Gastrocnemius medialis (tissue), 4 donors: ENCODE results near the gene SH3RF1. TPM values are rescaled to one million over a fixed set of nuclear protein-coding genes. Genes with fewer than 3 reads are reported as not detected.

Experiments
- ATAC-seq, 2 donors: fragments of 150-250 bp; one replicate each; pipeline ENCODE4 v1.9.1; 2016
- DNase-seq, 2 donors: peaks; one replicate each; pipeline ENCODE4 v3.0.0-alpha.2; 2019
- H3K27ac ChIP-seq, 4 donors: fragments of 200-600 bp; sonication (generic); 1 replicate in 1 of 4; 2 replicates in 3 of 4; pipeline ENCODE4 v1.5.1; 2016 to 2018; ENCODE audit warnings: mild to moderate bottlenecking in 2 of 4, moderate library complexity in 1 of 4
- H3K27me3 ChIP-seq, 3 donors: fragments of 200-600 bp; sonication (generic) in 2 of 3; 1 replicate in 1 of 3; 2 replicates in 2 of 3; pipeline versions ENCODE4 v1.5.1 to v1.6.0; 2016 to 2019; ENCODE audit warnings: mild to moderate bottlenecking in 1 of 3, moderate library complexity in 1 of 3
- H3K36me3 ChIP-seq, 2 donors: fragments of 200-600 bp; sonication (generic) in 1 of 2; one replicate each; pipeline ENCODE4 v1.5.1; 2017 to 2018
- H3K4me1 ChIP-seq, 2 donors: fragments of 200-600 bp; sonication (generic) in 1 of 2; one replicate each; pipeline ENCODE4 v1.5.1; 2016 to 2017; ENCODE audit warnings: mild to moderate bottlenecking in 2 of 2
- H3K4me3 ChIP-seq, 4 donors: fragments of 200-600 bp; sonication (generic) in 3 of 4; 1 replicate in 1 of 4; 2 replicates in 3 of 4; pipeline ENCODE4 v1.5.1; 2016 to 2019; ENCODE audit warnings: mild to moderate bottlenecking in 2 of 4
- H3K9me3 ChIP-seq, 3 donors: fragments of 200-600 bp; sonication (generic) in 2 of 3; 1 replicate in 1 of 3; 2 replicates in 2 of 3; pipeline ENCODE4 v1.5.1; 2016 to 2019
- POLR2A ChIP-seq, 2 donors: fragments of 450-650 bp; IDR thresholded peaks; one replicate each; pipeline ENCODE4 v1.6.1; 2017; ENCODE audit warnings: antibody characterized with exemption in 2 of 2, mild to moderate bottlenecking in 2 of 2, moderate library complexity in 2 of 2
- in situ Hi-C, 4 donors: fragments of 200-750 bp; cut with MboI; loops; one replicate each; pipeline versions ENCODE4 v1.15.0 to v1.8.0; 2017; ENCODE audit warnings: low sequenced_read_pairs in 4 of 4
- intact Hi-C: fragments of 100-400 bp; cut with DNase I; formaldehyde crosslinking; loops from one replicate; pipeline ENCODE4 v1.15.1; 2023; ENCODE audit warnings: low total_unique reads
- total RNA-seq, 4 donors: library from RNA; depleted of rRNA; stranded (reverse); fragments of >200 nt; gene quantifications; one replicate each; pipeline versions ENCODE4 v1.1.0 to v1.2.3, GENCODE V29; 2016
- TF ChIP-seq, protein P1 (sequence below), 5 experiments: fragments of 450-650 bp in 3 of 5; fragments of 200-600 bp in 2 of 5; sonication (generic) in 2 of 5; IDR thresholded peaks in 4 of 5; conservative IDR thresholded peaks in 1 of 5; 1 replicate in 4 of 5; 2 replicates in 1 of 5; pipeline ENCODE4 v1.5.1; 2016 to 2019; ENCODE audit warnings: antibody characterized with exemption in 5 of 5, mild to moderate bottlenecking in 3 of 5, moderate library complexity in 3 of 5

Gene SH3RF1
- total RNA-seq, 4 donors from 2014 or later, result 12.6 to 27.0 (median 13.4) TPM

GRCh38 chr4:169048868-169049414 is 221.8 kb downstream of the SH3RF1 start:
- Histone ChIP-seq H3K27ac (peak overlapping the region in 3 of 4 donors; percentile 78 to 88 (median 85)), H3K9me3 (no peaks in the 10 kb centered on the region), H3K27me3 (no peaks in the 10 kb centered on the region), H3K36me3 (no peaks in the 10 kb centered on the region), H3K4me3 (no peak overlapping the region), H3K4me1 (peaks cover 13 to 32% of the 10 kb centered on the region in 2 donors)
- TF ChIP-seq, protein P1, sequence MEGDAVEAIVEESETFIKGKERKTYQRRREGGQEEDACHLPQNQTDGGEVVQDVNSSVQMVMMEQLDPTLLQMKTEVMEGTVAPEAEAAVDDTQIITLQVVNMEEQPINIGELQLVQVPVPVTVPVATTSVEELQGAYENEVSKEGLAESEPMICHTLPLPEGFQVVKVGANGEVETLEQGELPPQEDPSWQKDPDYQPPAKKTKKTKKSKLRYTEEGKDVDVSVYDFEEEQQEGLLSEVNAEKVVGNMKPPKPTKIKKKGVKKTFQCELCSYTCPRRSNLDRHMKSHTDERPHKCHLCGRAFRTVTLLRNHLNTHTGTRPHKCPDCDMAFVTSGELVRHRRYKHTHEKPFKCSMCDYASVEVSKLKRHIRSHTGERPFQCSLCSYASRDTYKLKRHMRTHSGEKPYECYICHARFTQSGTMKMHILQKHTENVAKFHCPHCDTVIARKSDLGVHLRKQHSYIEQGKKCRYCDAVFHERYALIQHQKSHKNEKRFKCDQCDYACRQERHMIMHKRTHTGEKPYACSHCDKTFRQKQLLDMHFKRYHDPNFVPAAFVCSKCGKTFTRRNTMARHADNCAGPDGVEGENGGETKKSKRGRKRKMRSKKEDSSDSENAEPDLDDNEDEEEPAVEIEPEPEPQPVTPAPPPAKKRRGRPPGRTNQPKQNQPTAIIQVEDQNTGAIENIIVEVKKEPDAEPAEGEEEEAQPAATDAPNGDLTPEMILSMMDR (IDR thresholded peaks at IDR 0.05 in 4 of 5, conservative IDR thresholded peaks at IDR 0.05 in 1 of 5), result no peak
- TF ChIP-seq POLR2A (IDR thresholded peaks at IDR 0.05), result no peak
- ATAC-seq, result no peak
- in situ Hi-C loops, result no loop called here
- intact Hi-C loops, result no loop called here
- DNase-seq, result no peak

DNA sequence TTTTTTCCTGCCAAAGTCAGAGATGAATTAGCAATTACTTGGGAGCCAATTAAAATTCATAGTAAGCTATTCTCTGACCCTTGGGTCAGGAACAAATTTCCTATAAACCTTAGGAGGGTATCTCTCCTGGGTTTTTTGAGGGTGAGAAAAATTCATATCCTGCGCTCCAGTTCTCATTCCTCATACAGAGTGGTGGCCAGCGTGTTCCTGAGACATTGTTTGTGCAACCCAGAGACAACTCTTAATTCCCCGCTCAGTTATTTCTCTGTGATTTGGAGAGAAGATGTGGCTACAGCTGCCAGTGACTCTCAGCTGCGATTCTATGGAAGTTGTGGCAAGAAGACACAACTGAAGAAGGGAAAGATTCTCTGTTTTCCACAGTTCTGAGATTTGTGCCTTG is 222.8 kb downstream of the SH3RF1 start:
- in situ Hi-C loops (no loop called here), intact Hi-C loops (no loop called here)
- H3K4me3 ChIP-seq, result no peak overlapping the region
- peaks cover 13 to 27% of the 10 kb centered on the region in 2 donors for H3K4me1 ChIP-seq
- H3K27me3 ChIP-seq, result no peaks in the 10 kb centered on the region
- H3K36me3 ChIP-seq, result no peaks in the 10 kb centered on the region
- H3K9me3 ChIP-seq, result no peaks in the 10 kb centered on the region
- no peak for TF ChIP-seq POLR2A (IDR thresholded peaks at IDR 0.05)
- TF ChIP-seq, protein P1 (IDR thresholded peaks at IDR 0.05 in 4 of 5, conservative IDR thresholded peaks at IDR 0.05 in 1 of 5), result no peak
- ATAC-seq, result peak in 1 of 2 donors; percentile 22
- no peak for DNase-seq
- H3K27ac ChIP-seq, result peak overlapping the region; percentile 9 to 85 (median 64)

- TF ChIP-seq, protein P1 (IDR thresholded peaks at IDR 0.05 in 4 of 5, conservative IDR thresholded peaks at IDR 0.05 in 1 of 5), result no peak
- no peak for TF ChIP-seq POLR2A (IDR thresholded peaks at IDR 0.05)
- Histone ChIP-seq H3K27ac (no peak overlapping the region), H3K4me3 (no peak overlapping the region), H3K9me3 (no peaks in the 10 kb centered on the region), H3K27me3 (no peaks in the 10 kb centered on the region), H3K4me1 (peaks cover 3 to 9% of the 10 kb centered on the region in 2 donors), H3K36me3 (no peaks in the 10 kb centered on the region)
- in situ Hi-C loops, result no loop called here
- DNase-seq (no peak), ATAC-seq (no peak)
- intact Hi-C loops, result no loop called here
These were observed 224.7 kb downstream of the SH3RF1 start for GRCh38 chr4:169045862-169046584.

GRCh38 chr4:169044714-169045447 is 225.9 kb downstream of the SH3RF1 start:
- Histone ChIP-seq H3K27ac (no peak overlapping the region), H3K9me3 (no peaks in the 10 kb centered on the region), H3K4me3 (no peak overlapping the region), H3K4me1 (peaks cover 0 to 3% of the 10 kb centered on the region in 2 donors), H3K27me3 (no peaks in the 10 kb centered on the region), H3K36me3 (no peaks in the 10 kb centered on the region)
- DNase-seq (no peak), ATAC-seq (no peak)
- intact Hi-C loops, result no loop called here
- TF ChIP-seq, protein P1 (IDR thresholded peaks at IDR 0.05 in 4 of 5, conservative IDR thresholded peaks at IDR 0.05 in 1 of 5), result no peak
- in situ Hi-C loops, result no loop called here
